ENCODE results near the gene SLC2A14.
"Not testable (repeated sequence)": the region's sequence is repeated elsewhere in the genome, so short reads cannot be mapped to it uniquely, and the experiment has no call there.

- not testable (repeated sequence) for TF ChIP-seq CTCF (IDR thresholded peaks at IDR 0.05; ENCODE audit: low read length); EZH2 (optimal IDR thresholded peaks at IDR 0.05; ENCODE audit: low read depth, low read length); EZH2phosphoT487 (IDR thresholded peaks at IDR 0.05; ENCODE audit: low read length)
These were observed 22.6 kb downstream of the SLC2A14 start for GRCh38 chr12:7850099-7850498.
